ENCODE results near the gene SLMAP.

The SLMAP gene

GRCh38 chr3:57948080-57948671 lies 192.1 kb downstream of the SLMAP start:
- no peak for DNase-seq

DNA sequence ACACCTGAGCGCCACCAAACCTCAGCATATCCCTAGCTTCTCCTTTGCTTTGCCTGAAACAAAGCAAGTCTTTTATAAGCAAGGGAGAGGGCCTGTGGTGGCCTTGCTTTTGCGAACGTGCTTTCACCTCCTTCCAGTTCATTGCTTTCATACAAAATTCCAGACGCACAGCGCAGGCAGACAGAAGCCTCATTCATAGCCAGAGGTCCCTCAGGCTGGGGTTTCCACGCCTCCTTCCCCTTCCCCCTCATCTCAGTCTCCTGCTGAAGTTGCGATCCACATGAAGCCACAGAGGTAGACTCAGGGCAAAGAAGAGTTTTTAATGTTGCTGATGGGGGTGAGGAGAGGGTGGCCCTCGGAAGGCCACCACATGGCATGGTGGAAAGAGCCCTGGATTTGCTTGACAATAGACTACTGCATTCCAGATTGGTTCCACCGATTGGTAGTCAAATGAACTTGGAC lies 192.7 kb downstream of the SLMAP start:
- no peak for DNase-seq

DNA sequence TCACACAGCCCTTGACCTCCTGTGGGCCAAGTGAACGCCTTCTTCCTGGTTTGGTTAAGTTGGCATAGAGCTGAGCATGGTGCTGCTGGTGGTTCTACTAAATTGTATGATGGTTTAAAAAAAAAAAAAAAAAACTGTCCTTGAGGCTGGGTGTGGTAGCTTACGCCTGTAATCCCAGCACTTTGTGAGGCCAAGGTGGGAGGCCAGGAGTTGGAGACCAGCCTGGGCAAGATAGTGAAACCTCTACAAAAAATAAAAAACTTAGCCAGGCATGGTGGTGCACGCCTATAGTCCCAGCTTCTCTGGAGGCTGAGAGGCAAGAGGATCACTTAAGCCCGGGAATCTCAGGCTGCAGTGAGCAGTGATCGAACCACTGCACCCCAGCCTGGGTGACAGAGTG lies 193.2 kb downstream of the SLMAP start:
- no peak for DNase-seq

DNA sequence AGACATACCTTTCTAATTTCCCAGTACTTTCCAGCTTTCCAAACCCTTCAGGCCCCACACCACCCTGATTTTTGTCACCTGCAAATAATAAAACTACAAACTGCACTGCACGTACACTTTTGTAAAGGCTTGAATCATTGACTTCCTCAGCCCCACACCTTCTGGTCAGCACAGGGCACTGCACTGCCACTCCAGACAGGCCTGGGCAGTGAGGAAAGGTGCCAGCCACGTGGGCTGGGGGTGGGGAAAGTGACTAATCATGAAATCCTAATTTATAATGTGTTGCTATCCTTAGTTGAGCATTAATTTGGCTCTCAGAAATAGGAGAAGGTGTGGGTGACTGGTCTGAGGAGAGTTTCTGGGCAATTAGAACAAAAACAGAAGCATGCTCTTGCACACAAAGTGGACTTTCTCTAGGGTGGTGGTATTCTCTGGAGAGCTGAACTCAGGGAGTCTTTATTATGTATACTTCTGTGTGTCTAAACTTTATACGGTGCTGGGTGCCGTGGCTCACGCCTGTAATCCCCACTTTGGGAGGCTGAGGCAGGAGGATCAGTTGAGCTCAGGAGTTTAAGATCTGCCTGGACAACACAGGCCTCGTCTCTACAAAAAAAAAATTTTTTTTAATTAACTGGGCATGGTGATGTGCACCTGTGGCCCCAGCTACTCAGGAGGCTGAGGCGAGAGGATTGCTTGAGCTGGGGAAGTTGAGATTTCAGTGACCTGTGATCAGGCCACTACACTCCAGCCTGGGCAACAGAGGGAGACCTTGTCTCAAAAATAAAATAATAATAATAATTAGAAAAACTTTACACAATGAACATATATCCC lies 193.9 kb downstream of the SLMAP start:
- DNase-seq, result no peak

- DNase-seq, result no peak
Measured at GRCh38 chr3:57951066-57951882, 195.2 kb downstream of the SLMAP start.

- peak; percentile 28 for DNase-seq
Measured at GRCh38 chr3:57952208-57952631, 196.1 kb downstream of the SLMAP start.

DNA sequence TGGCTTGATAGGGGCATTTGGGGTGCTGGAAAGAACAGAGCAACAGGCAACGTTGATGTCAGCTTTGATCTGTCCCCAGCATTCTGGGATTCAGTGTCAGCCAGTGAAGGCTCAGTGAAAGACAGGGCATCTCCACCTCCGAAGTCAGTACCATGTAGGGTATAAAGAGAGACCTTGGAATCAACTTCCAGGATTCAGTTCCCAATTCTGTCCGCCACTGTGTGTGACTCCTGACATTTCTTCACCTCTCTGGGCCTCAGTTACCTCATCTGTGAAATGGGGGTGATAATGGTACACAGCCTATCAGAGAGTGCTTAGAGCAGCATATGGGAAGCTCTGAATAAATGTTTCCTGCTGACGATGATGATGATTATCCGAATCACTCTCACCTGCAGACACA lies 196.5 kb downstream of the SLMAP start:
- DNase-seq, result no peak

GRCh38 chr3:57953576-57953975 lies 197.5 kb downstream of the SLMAP start:
- no peak for DNase-seq

DNA sequence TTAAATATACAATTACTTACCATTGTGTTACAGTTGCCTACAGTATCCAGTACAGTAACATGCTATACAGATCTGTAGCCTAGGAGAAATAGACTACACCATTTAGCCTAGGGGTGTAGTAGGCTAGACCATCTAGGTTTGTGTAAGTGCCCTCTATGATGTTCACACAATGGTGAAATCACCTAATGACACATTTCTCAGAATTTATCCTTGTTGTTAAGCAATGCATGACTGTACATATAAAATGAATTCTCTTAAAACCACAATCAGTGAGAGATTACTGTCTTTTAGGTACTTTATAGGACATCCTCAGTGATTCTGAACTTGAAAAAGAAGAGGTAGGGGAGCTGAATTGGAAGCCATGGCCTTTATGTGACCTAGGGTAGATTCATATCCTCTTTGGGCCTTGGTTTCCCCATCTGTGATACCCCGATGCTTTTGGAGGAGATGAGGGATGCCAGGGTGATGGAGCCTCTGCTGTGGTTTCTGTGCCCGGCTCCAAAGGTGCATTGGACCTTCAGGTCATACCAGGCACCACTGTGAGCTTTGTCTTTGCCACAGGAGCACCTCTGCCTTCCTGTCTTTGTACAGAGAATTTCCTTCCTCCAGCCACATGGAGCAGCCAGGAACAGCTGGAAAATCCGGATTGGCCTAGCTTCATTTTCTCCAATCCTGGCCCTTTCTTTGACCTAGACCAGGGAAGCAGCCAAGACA lies 200.2 kb downstream of the SLMAP start:
- DNase-seq, result no peak

- no peak for DNase-seq
Measured at GRCh38 chr3:57956833-57957174, 200.7 kb downstream of the SLMAP start.

DNA sequence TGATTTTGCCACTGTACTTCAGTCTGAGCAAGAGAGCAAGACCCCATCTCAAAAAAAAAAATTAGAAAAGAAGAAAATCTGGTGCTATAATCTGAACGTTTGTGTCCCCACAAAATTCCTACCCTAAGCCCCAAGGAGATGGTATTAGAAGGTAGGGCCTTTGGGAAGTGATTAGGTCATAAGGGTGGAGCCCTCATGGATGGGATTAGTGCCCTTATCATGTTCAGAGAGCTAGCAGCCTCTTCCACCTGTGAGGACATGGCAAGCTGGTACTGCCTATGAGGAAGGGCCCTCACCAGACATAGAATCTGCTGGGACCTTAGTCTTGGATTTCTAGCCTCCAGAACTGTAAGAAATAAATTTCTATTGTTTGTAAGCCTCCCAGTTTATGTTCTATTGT lies 201.7 kb downstream of the SLMAP start:
- no peak for DNase-seq

DNA sequence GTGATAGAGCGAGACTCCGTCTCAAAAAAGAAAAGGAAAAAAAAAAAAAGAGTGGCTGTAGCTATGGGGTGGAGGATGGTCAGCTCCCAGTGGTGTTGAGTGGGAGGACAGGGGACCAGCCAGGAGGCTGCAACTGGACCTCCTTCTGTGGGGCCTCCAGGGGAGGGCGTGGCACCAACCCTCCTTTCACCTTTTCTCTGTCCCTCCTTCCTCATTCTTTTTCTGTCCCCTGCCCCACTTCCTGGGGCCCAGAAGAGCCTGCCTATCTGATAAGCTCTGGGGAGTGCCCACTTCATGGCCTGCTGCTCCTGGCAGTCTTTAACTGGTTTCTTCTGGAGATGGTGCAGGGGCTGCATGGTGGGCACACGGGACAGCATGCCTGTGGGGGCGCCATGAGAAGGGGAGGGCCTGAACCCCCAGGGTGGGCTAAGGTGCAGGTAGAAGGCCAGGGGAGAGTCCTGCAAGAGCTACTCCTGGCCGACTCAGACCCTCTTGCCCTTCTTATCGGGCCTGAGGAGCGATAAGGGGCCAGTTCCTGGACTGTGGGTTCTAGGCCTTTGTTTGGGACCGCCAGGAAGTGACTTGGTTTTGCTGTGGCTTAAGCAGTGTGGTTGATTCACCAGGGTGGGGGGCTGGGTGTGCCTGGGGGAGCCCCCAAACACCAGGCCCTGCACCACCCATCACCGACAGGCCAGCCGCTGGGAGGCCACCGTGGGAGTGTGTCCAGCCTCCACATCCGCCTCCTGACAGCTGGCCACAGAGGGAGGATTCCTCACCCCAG lies 202.7 kb downstream of the SLMAP start:
- no peak for DNase-seq

GRCh38 chr3:57959423-57960173 lies 203.5 kb downstream of the SLMAP start:
- no peak for DNase-seq

GRCh38 chr3:57960174-57960505 lies 204.0 kb downstream of the SLMAP start:
- DNase-seq, result no peak

- no peak for DNase-seq
Measured at GRCh38 chr3:57961177-57961827, 205.2 kb downstream of the SLMAP start.

DNA sequence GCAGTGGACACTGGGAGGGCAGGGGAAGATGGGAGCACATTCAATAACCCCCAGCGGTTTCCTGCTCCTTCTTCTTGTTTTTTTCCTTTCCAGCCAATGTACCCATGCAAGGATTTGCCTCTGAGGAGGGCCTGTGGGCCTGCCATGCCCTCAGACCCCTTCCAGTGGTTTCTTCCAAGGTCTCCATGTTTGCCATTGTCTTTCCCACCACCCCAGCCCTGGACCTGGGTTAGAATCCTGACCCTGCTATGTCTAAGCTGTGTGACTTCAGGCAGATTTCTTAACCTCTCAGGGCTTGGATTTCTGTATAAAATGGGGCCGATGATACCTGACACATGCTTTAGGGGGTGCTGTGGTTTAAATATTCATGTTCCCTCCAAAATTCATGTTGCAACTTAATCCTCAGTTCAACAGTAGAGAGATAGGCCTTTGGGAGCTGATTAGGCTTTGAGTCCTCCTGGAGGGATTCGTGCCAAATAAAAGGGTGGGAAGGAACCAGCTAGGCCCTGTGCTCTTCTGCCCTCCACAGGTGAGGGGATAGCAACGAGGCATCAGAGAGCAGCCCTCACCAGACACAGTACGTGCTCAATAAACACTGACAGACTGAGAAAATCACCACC lies 205.8 kb downstream of the SLMAP start:
- no peak for DNase-seq

- DNase-seq, result no peak
Measured at GRCh38 chr3:57962448-57962834, 206.3 kb downstream of the SLMAP start.

DNA sequence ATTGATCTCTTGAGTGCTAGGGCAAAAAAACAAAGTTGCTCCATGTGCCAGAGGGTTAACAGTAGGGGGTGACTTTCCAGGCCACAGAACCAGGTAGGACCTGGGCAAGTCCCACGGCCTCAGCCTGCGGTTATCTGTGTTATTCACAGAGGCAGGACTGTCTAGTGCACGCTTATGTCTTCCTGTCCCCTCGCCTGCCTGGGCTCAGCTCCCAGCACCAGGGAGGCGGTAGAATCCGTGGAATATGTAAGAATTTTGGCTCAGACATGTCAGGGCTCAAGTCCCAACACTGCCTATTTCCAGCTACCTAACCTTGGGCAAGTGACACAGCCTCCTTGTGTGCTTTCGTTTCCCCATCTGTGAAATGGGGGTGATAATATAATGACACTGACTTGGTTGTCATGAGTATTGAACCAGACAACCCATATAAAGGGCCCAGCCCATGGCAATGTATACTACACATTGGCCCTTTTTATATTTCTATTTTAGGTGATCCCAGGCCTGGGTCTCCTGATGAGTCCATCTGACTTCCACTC lies 207.8 kb downstream of the SLMAP start:
- no peak for DNase-seq

DNA sequence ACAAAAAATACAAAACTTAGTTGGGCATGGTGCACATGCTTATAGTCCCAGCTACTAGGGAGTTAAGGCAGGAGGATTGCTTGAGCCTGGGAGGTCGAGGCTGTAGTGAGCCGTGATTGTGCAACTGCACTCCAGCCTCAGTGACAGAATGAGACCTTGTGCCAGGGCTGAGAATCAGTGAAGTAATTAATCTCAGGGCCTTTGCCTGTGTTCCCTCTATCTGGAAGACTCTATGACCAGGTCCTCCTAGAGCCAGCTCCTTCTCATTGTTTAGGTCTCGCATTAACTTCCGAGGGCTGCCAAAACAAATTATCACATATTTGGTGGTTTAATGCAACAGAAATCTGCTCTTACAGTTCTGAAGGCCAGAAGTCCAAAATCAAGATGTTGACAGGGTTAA lies 210.7 kb downstream of the SLMAP start:
- no peak for DNase-seq

DNA sequence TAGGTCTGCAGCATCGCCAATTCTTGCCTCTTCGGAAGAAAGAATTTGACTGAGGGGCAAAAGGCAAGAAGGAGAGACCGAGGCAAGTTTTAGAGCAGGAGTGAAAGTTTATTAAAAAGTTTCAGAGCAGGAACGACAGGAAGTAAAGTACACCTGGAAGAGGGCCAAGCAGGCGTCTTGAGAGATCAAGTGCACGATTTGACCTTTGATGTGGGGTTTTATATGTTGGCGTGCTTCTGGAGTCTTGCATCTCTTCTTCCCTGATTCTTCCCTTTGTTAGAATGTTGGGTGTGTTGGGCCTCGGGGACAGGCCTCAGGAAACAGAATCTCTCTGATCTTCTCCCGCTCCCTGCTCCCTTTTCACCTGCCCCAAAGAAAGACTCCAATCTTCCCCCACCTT lies 211.5 kb downstream of the SLMAP start:
- no peak for DNase-seq

All from GOT3 (cell line).